ENCODE results near the gene DIP2A.

- TF ChIP-seq, protein P1, sequence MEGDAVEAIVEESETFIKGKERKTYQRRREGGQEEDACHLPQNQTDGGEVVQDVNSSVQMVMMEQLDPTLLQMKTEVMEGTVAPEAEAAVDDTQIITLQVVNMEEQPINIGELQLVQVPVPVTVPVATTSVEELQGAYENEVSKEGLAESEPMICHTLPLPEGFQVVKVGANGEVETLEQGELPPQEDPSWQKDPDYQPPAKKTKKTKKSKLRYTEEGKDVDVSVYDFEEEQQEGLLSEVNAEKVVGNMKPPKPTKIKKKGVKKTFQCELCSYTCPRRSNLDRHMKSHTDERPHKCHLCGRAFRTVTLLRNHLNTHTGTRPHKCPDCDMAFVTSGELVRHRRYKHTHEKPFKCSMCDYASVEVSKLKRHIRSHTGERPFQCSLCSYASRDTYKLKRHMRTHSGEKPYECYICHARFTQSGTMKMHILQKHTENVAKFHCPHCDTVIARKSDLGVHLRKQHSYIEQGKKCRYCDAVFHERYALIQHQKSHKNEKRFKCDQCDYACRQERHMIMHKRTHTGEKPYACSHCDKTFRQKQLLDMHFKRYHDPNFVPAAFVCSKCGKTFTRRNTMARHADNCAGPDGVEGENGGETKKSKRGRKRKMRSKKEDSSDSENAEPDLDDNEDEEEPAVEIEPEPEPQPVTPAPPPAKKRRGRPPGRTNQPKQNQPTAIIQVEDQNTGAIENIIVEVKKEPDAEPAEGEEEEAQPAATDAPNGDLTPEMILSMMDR (IDR thresholded peaks at IDR 0.05) = no peak
- no peak for TF ChIP-seq POLR2A (IDR thresholded peaks at IDR 0.05)
These were observed 14.8 kb upstream of the DIP2A start for GRCh38 chr21:46443910-46444309.
